Heart right ventricle (tissue), 16 donors: ENCODE data around the gene NCSTN. TPM values are rescaled to one million over a fixed set of nuclear protein-coding genes. Genes with fewer than 3 reads are reported as not detected.
A peak's percentile ranks its signal among the peaks of the same experiment; 100 is the strongest.

Experiments used
- ATAC-seq, 8 donors: fragments of 200-7000 bp; cut with Tn5 transposase; one replicate each; pipeline ENCODE4 v1.9.1; 2020; ENCODE audit warnings: mild to moderate bottlenecking in 8 of 8, moderate library complexity in 8 of 8, moderate number of reproducible peaks in 1 of 8
- DNase-seq, 2 donors: peaks; one replicate each; pipeline ENCODE4 v3.0.0-alpha.2; 2020
- H3K27ac ChIP-seq, 10 donors: fragments of 200-600 bp; sonication (generic) in 2 of 10; one replicate each; pipeline versions ENCODE4 v1.5.0 to v1.8.0; 2020 to 2022; ENCODE audit warnings: mild to moderate bottlenecking in 3 of 10
- H3K27me3 ChIP-seq, 7 donors: fragments of 200-600 bp; one replicate each; pipeline ENCODE4 v1.8.0; 2021 to 2022; ENCODE audit warnings: mild to moderate bottlenecking in 2 of 7
- H3K36me3 ChIP-seq, 9 donors: fragments of 200-600 bp; sonication (generic) in 1 of 9; one replicate each; pipeline versions ENCODE4 v1.5.0 to v1.8.0; 2020 to 2022; ENCODE audit warnings: mild to moderate bottlenecking in 2 of 9
- H3K4me1 ChIP-seq, 9 donors: fragments of 200-600 bp; sonication (generic) in 1 of 9; one replicate each; pipeline versions ENCODE4 v1.5.0 to v1.8.0; 2020 to 2022; ENCODE audit warnings: mild to moderate bottlenecking in 4 of 9
- H3K4me3 ChIP-seq, 10 donors: fragments of 200-600 bp; sonication (generic) in 2 of 10; one replicate each; pipeline versions ENCODE4 v1.5.0 to v1.8.0; 2020 to 2022; ENCODE audit warnings: mild to moderate bottlenecking in 7 of 10, moderate library complexity in 2 of 10
- H3K9me3 ChIP-seq, 11 donors: fragments of 200-600 bp in 10 of 11; sonication (generic) in 2 of 11; one replicate each; pipeline versions ENCODE4 v1.5.0 to v1.8.0; 2013 to 2022; ENCODE audit warnings: mild to moderate bottlenecking in 2 of 11, control low read depth in 1 of 11, moderate library complexity in 1 of 11
- CTCF ChIP-seq, 9 donors: fragments of 200-600 bp; sonication (generic) in 2 of 9; IDR thresholded peaks; one replicate each; pipeline versions ENCODE4 v1.5.0 to v1.8.0; 2021 to 2022; ENCODE audit warnings: antibody characterized with exemption in 9 of 9, mild to moderate bottlenecking in 5 of 9, moderate library complexity in 1 of 9
- WGBS, 2 donors: extraction: QIAGEN DNeasy Blood & Tissue Kit; methylation state at CpG; one replicate each; pipeline ENCODE4 v1.1.7; 2013; ENCODE audit warnings: inconsistent platforms in 1 of 2; 5-methylcytosine and 5-hydroxymethylcytosine counted together
- intact Hi-C, 10 donors: fragments of 100-400 bp; cut with DNase I; formaldehyde crosslinking; loops; one replicate each; pipeline versions ENCODE4 v1.11.1 to v1.14.2; 2022
- polyA plus RNA-seq, 2 donors: library from polyadenylated mRNA; stranded (reverse); fragments of 200-250 nt; gene quantifications; one replicate each; pipeline ENCODE4 v1.2.3, GENCODE V29; 2013
- total RNA-seq, 10 donors: library from RNA; stranded (reverse); fragmentation: NEBNext Ultra II Directional in 3 of 10; extraction: Animal tissue kit (Norgen Biotek cat#: 25700) in 3 of 10; gene quantifications; one replicate each; pipeline versions ENCODE4 v1.2.1 to v1.2.4, GENCODE V29; 2021 to 2023
- donor health status: Arrhythmogenic right ventricular cardiomyopathy.
- donor health status: ischemic (EF 13 %, LVEDD 7.1; RV severe dilation, severe dysfunction).
- donor health status: healthy with polysubstance abuse.
- donor health status: DM: no; HTN: yes; CAD: no.
- donor health status: DM: no; HTN: no; CAD: no.
- donor health status: ischemic (EF 25% LVEDD 6.9; RV normal size, moderate dysfunction).
- donor health status: ischemic (EF 25% LVEDD 5.7; RV mildly dilated, moderate dysfunction).
- donor health status: healthy.
- donor health status: DM: yes; HTN: yes; CAD: no.
- donor health status: Ischemic cardiomyopathy.
- donor health status: ischemic (EF 35%, LVEDD 5.7; RV mildly dilated, moderate dysfunction).
- donor health status: nonischemic (EF 11% LVEDD 7.7; RV severe dilation, severe dysfunction).
- donor health status: DM: yes; HTN: yes; CAD: no.
- donor health status: PGD.
- donor health status: ischemic (EF 29% LVEDD 5.4; RV normal size, mild dysfunction).
- donor health status: nonischemic (EF 23%, LVEDD 6.1; RV moderate dilation, normal function).

The NCSTN gene
- total and polyA plus RNA-seq, 12 donors, result 40.2 to 87.9 (median 70.2) TPM

GRCh38 chr1:160397651-160398050 is 54.5 kb downstream of the NCSTN start:
- ATAC-seq, result no peak
- no peak for TF ChIP-seq CTCF (IDR thresholded peaks at IDR 0.05)
- 35 to 66% methylated on average over 1 of the region's 1 CpG for WGBS, 2 donors

GRCh38 chr1:160398823-160399222 is 55.6 kb downstream of the NCSTN start:
- DNase-seq (no peak), ATAC-seq (no peak)
- Histone ChIP-seq H3K27ac (no peak overlapping the region), H3K9me3 (no peaks in the 10 kb centered on the region), H3K4me3 (no peak overlapping the region), H3K27me3 (peaks cover 0 to 31% (median 0%) of the 10 kb centered on the region in 7 donors), H3K4me1 (peaks cover 4 to 36% (median 22%) of the 10 kb centered on the region in 9 donors), H3K36me3 (no peaks in the 10 kb centered on the region)
- 85 to 92% methylated on average over 4 of the region's 4 CpGs for WGBS, 2 donors
- intact Hi-C loops, result loop anchor here in 1 of 10 donors (10.0 kb wide), 1 partner anchor 1744 kb away; no protein-coding TSS in a partner anchor
- TF ChIP-seq CTCF (IDR thresholded peaks at IDR 0.05), result no peak

More at GRCh38 chr1:160397651-160398050, 54.5 kb downstream of the NCSTN start:
- Histone ChIP-seq H3K27ac (no peak overlapping the region), H3K4me3 (no peak overlapping the region), H3K36me3 (no peaks in the 10 kb centered on the region), H3K4me1 (peaks cover 0 to 26% (median 13%) of the 10 kb centered on the region in 9 donors), H3K9me3 (no peaks in the 10 kb centered on the region), H3K27me3 (peaks cover 0 to 31% (median under 1%) of the 10 kb centered on the region in 7 donors)
- intact Hi-C loops, result loop anchor here in 1 of 10 donors (10.0 kb wide), 1 partner anchor 1743 kb away; no protein-coding TSS in a partner anchor
- DNase-seq, result no peak

GRCh38 chr1:160399544-160400222 is 56.5 kb downstream of the NCSTN start:
- WGBS, 2 donors, result 37 to 39% methylated on average over 17 of the region's 17 CpGs
- Histone ChIP-seq H3K27me3 (peaks cover 0 to 31% (median 0%) of the 10 kb centered on the region in 7 donors), H3K36me3 (no peaks in the 10 kb centered on the region), H3K4me3 (peak overlapping the region; percentile 58 to 87 (median 75)), H3K27ac (peak overlapping the region in 9 of 10 donors; percentile 49 to 80 (median 56)), H3K4me1 (peaks cover 4 to 43% (median 30%) of the 10 kb centered on the region in 9 donors), H3K9me3 (no peaks in the 10 kb centered on the region)
- ATAC-seq, result peak in 4 of 8 donors; percentile 3 to 24 (median 18)
- intact Hi-C loops, result loop anchor here in 2 of 10 donors (2.0 to 10.0 kb wide), 2 partner anchors 57 to 1745 kb away; partner anchors contain the start of genes COPA (in 1 of the 2) and NCSTN (in 1 of the 2)
- no peak for DNase-seq
- TF ChIP-seq CTCF (IDR thresholded peaks at IDR 0.05), result peak in 2 of 9 donors; percentile 1 to 9

DNA sequence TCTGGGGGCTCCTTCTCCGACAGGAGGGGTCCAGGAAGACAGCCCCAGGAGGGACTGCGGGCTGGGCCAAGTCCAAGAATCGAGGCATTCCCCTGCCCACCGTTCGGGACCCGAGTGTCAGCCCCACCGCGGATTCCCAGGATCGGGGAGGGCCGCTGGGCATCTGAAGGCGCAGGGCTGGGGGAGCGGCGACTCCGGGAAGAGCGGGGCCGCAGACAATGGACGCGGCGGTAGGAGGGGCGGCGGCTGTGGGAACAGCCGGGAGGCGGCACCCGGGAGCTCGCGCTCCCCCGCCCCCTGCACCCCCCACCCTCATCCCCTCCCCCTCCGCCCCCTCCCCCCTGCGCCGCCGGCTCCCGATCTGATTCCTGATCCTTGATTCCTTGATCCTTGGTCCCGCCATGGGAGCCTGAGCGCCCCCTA is 57.1 kb downstream of the NCSTN start, which contains the start of gene VANGL2:
VANGL2 (plus strand) TSS at position 342 of the 423 bp plus-strand sequence. CDS start 15,274 bp downstream, outside the sequence.
- ATAC-seq (peak; percentile 68 to 88 (median 82)), DNase-seq (peak; percentile 84 to 88)
- 0 to 1% methylated on average over 17 to 32 of the region's 34 CpGs for whole genome bisulfite sequencing, 2 donors
- Histone ChIP-seq H3K4me1 (peaks cover 4 to 43% (median 30%) of the 10 kb centered on the region in 9 donors), H3K36me3 (no peaks in the 10 kb centered on the region), H3K27me3 (peaks cover 0 to 31% (median 0%) of the 10 kb centered on the region in 7 donors), H3K4me3 (peak within 1 kb of the TSS; percentile 58 to 87 (median 75)), H3K9me3 (no peaks in the 10 kb centered on the region), H3K27ac (peak within 1 kb of the TSS in 9 of 10 donors; percentile 49 to 80 (median 56))
- peak in 1 of 9 donors; percentile 8 for TF ChIP-seq CTCF (IDR thresholded peaks at IDR 0.05)
- intact Hi-C loops, result loop anchor here in 1 of 10 donors (2.0 kb wide), 1 partner anchor 57 kb away; the partner anchor contains the start of genes COPA and NCSTN
